HG03039 (cell line): ENCODE results near the gene RARS2.
"Not testable (repeated sequence)": the region's sequence is repeated elsewhere in the genome, so short reads cannot be mapped to it uniquely, and the experiment has no call there.

ENCODE experiments used
- ATAC-seq: cut with Tn5 transposase; IDR thresholded peaks from one replicate; pipeline ENCODE4 v1.9.1; 2021; ENCODE audit warnings: mild to moderate bottlenecking, moderate library complexity; ENCODE audit not compliant: unreplicated experiment

Gene RARS2

DNA sequence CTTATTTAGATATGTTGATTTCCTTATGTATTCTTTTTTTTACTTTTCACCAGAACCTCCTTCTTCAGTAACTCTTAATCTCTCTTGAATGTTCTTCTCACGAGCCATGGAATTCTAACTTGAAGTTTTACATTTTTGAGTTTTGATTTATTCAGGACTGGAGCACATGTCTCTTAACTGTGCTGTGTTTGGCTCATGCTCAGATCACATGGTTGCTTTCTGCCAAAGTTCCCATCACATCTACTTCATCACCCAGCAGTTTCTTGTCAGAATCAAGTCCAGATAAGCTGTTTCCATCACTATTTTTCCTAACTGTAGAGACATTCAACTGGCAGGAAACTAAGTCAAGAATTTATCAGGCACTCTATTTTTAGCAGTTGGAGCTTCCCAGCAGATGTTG, 85.3 kb downstream of the RARS2 start:
- ATAC-seq = no peak

DNA sequence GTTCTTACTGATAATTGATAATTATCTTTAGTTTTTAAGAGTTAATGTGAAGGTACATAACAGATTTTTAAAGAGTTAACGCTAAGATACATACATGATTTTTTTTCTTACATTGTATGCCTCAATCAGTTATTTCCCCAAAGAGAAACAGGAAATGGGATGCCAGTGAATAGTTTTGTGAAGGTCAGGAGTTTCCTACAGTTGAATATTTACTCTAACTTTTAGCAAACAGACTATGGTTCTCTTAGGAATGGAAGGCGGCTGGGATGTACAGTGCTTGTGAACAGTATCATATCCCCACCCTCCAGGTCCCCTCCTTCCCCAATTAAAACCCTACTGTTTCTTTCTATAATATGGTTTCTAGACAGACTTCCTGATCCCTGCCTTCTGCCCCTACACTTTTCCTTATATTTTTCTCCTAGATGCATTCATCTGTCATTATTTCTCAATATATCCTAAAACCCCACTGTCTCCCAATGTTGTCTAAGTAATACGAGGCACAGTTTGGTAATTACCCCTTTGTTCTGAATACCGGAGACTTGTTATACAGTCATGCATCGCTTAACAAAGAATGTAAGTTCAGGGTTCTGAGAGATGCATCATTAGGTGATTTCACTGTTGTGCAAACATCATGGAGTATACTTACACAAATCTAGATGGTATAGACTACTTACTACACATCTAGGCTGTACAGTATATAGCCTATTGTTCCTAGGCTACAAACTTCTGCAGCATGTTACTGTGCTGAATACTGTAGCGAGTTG, 87.8 kb downstream of the RARS2 start:
- ATAC-seq = no peak

DNA sequence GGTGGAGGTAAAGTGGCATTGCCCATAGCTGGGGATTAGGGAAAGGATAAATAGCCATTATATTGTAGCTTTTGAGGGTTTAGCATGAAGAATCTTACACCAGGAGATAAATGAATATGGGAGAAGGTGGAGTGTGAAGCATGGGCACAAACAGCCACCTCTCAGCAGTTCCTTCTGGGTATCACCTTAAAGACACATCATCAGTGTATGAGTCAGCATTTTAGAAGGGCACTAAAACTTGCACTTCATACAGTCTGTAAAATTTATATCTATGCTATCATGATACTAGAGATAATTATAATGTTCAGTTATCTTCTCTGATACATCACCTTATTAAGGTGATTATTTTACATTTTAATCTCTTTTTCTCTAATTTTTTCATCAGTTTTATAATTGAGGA, 91.7 kb downstream of the RARS2 start:
- ATAC-seq = no peak

DNA sequence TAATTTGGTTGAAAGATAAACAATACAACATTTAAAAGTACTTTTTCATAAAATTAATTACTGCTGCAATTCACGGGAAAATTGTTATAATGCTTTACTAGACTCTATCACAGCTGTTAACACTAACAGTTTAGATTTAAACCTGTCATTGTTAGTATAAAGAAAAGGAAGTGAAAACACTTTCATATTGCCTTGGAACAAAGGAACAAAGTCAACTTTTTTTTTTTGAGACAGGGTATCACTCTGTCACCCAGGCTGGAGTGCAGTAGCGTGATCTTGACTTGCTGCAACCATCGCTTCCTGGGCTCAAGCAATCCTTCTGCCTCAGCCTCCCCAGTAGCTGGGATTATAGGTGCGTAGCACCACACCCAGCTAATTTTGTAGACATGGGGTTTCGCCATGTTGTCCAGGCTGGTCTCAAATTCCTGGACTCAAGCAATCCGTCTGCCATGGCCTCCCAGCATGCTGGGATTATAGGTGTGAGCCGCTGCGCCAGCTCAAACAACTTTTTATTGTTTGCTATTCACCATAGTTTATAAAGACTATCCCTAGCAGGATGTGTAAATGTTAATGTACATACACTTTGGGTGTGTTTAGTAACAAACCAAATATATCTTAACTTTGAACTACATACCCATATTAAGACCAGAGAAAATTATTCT, 94.9 kb downstream of the RARS2 start:
- no peak for ATAC-seq

DNA sequence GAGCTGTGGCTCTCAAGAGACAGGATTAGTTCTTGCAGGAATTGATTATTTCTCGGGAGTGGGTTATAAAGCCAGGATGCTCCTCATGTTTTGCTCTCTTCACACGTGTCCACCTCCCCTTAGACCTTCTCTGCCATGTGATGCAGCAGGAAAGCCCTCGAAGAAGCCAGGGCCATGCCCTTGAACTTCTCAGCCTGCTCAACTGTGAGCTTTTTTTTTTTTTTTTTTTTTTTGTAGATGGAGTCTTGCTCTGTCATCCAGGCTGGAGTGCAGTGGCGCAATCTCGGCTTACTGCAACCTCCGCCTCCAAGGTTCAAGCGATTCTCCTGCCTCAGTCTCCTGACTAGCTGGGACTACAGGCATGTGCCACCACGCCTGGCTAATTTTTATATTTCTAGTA, 100.5 kb downstream of the RARS2 start:
- ATAC-seq = not testable (repeated sequence)

DNA sequence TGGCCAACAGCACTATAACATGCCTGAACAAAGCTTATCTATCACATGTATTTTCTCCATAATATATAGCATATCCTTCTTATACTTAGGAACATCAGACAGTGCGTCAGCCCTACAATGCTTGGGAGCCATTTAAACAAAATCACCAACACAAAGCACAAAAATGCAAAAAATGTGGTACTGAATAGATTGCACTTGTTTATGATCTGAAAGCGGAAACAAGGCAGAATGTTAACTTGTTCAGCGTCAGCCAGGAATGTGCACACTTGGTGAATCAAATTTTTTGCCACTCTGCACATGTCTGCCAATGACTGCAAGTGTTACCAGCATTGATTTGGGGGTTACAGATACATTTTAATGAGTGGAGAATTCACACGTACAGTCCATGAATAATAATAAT, 102.2 kb downstream of the RARS2 start:
- no peak for ATAC-seq

DNA sequence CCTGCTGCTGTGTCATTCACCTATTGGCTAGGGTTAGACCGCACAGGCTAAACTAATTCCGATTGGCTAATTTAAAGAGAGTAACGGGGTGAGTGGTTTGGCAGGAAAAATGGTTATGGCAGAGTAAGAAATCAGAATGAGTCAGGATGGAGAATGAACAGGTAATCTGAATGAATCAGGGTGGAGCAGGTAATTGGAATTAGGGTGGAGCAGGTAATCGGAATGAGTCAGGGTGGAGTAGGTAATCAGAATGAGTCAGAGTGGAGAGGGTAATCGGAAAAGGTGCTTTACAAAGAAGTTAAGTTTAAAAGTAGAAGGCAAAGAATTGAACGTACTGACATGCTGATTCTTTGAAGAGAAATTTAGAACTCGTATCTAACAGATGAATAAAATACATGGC, 105.3 kb downstream of the RARS2 start:
- ATAC-seq = no peak

DNA sequence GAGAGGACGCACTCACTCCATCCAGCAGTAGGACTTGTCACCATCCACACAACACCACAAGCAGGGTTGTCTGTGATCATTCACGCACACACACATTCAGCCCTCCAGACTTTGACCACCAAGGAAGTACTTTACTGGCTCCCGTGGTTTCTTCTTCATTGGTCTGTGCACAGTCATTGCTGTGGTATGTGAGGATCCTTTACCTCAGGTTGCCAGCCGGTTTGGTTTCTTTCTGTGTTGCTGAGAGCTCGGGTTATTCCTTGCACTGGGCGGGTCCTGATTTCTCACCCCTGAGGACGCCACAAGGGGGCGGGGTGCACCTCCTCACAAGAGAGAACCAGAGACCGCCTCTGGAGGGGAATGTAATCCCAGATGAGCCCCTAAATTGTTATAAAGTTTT, 105.9 kb downstream of the RARS2 start:
- no peak for ATAC-seq

DNA sequence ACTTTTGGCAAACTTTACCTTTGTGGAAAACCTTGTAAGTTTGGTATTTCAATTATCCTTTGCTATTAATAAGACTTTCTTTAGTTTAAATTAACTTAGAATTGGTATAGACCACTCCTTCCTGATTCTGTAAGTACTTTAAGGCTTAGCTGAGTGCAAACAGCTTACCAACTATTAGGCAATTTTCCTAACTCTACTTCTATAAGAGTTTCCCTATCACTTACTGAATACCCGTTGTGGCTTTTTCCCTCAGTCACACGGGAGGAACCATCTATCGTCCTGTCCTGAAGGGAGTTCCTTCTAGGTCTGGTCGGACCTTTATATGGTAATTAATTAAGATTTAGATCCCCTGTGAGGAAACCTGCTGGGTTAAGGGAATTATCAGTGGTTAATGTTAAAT, 107.4 kb downstream of the RARS2 start:
- ATAC-seq = no peak

DNA sequence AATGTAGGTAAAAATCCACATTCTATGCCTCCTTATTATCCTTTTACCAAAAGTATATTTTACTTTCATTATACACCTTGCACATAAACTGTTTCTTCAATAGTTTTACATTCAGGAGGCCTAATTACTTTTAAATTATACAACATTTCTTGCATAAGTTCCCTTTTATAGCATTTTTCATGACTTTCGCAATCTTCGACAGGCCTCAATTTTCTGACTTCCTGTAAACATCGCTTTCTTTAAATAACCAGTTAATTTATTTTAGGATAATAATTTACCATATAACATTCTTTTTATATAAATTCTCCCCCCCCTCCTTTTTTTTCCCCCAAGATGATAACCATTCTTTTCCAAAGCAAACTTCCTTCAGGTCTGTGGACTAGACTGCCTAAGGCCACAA, 107.9 kb downstream of the RARS2 start:
- no peak for ATAC-seq

DNA sequence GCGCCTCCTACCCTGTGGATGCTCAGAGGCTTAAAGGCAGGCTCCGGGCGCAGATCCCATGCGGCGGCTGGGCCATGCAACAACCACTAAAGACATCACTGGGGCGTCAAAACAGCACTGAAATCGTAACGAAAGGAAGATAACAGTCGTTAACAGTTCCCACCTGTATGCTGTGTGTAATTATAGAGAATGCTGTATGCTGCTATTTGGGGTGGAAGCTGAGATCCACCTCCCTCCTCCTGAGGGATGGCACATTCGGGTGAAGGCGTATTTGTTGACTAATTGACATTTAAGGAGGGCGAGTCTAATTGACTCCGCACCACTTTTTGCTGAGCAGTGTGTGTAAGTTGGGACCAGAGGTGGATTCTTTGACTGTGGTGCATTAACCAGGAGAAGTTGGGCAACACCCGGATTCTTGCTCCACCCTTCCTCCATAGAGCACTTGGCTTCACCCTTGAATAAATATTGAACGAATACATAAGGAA, 116.3 kb downstream of the RARS2 start:
- ATAC-seq = peak; percentile 58

DNA sequence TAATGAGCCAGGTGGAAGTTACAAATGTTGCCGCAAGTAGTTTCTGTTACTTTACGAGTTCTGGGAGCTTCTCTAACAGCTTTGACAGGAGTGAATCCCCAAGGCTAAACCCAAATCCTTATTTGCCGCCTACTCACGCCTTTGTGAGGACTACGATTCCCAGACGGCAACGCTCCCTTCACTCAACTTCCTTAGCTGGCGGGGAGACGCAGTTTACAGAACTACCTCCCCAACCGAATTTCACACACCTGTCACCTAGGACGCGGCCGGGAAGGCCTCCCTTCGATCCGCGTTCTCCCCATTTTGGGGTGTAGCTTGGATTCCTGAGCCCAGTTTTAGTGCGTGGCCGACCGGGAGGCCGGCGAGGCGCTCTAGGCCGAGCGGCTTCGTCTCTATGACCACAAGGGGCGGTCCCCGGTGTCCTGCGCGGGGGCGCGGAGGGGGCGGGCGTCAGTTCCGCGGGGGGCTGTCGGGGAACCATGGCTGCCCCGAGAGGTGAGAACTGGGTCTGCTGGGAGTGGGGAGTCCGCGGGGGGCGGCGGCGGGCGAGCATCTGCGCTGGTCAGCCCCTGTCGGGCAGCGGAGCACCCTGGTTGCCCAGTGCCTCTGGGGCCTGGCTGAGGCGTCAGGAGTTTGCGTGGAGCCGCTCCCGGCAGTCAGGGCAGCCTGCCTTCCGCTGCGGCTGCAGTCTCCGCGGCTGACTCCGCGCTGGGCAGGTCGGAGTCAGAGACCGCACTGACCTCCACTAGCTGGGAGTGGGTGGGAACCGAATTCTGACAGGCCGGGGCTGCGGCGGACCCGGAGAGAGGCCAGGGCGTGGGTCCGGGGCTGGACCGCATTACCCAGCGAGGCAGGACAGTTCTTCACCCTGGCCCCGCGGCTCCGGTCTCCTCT, 117.0 kb downstream of the RARS2 start, which contains the start of gene SLC35A1:
TSS of gene SLC35A1 (plus strand) at position 450 of the 894 bp plus-strand sequence. CDS start at position 480, 30 bp downstream.
- ATAC-seq = peak; percentile 95

DNA sequence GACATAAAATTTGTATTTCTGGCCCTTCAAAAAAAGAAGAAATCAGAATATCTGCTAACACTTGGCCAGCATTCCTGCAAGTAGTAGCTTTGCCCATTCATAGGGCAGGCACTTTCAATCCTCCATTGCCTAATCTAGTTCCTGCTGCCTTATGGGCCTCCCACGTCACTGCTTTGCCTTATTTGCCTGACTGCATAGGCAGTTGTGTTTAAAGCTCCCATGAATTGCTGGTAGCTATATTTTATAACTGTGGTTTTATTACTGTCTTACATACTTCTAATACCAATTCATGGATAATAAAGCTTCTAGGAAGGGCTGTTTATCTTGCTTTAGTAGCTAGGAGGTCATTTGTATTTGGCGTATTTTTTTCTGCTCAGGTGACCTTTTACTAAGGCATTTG, 124.7 kb downstream of the RARS2 start:
- no peak for ATAC-seq
